Mesothelial cell of epicardium (in vitro differentiated cells): ENCODE results near the gene DIP2B. TPM values are rescaled to one million over a fixed set of nuclear protein-coding genes. Genes with fewer than 3 reads are reported as not detected.

Experiments used
- DNase-seq, 2 experiments: peaks; one replicate each; pipeline ENCODE4 v3.0.0; 2021; ENCODE audit warnings: low spot score in 2 of 2; ENCODE audit not compliant: unreplicated experiment in 2 of 2
- H3K27ac Mint-ChIP-seq: 2 replicates; pipeline ENCODE4 v1.8.0; 2021; ENCODE audit warnings: mixed read lengths
- H3K27me3 Mint-ChIP-seq: 2 replicates; pipeline ENCODE4 v1.8.0; 2021; ENCODE audit warnings: low read depth, mixed read lengths
- H3K36me3 Mint-ChIP-seq: 2 replicates; pipeline ENCODE4 v1.8.0; 2021; ENCODE audit warnings: mixed read lengths
- H3K4me1 Mint-ChIP-seq: 2 replicates; pipeline ENCODE4 v1.8.0; 2021; ENCODE audit warnings: mixed read lengths
- H3K4me3 Mint-ChIP-seq: 2 replicates; pipeline ENCODE4 v1.8.0; 2021; ENCODE audit warnings: mild to moderate bottlenecking, moderate library complexity, mixed read lengths
- H3K9me3 Mint-ChIP-seq: 2 replicates; pipeline ENCODE4 v1.8.0; 2021; ENCODE audit warnings: mixed read lengths
- CTCF ChIP-seq: fragments of 200-600 bp; sonication (generic); IDR thresholded peaks from one replicate; pipeline ENCODE4 v1.5.0; 2021; ENCODE audit warnings: antibody characterized with exemption; ENCODE audit not compliant: unreplicated experiment
- total RNA-seq: library from RNA; stranded (reverse); gene quantifications from 3 replicates; pipeline ENCODE4 v1.2.1, GENCODE V29; 2021

DIP2B gene
- total RNA-seq, 1 donor from 2014 or later = 32.0 TPM

GRCh38 chr12:50564237-50564947 is 59.6 kb downstream of the DIP2B start:
- peaks cover 25% of the 10 kb centered on the region for H3K4me1 Mint-ChIP-seq
- H3K27ac Mint-ChIP-seq = no peak overlapping the region
- DNase-seq = no peak
- H3K9me3 Mint-ChIP-seq = no peaks in the 10 kb centered on the region
- no peaks in the 10 kb centered on the region for H3K36me3 Mint-ChIP-seq
- H3K27me3 Mint-ChIP-seq = no peaks in the 10 kb centered on the region
- H3K4me3 Mint-ChIP-seq = no peak overlapping the region
- TF ChIP-seq CTCF = no peak

- no peak for TF ChIP-seq CTCF
- Mint-ChIP-seq H3K4me1 (peaks cover 26% of the 10 kb centered on the region), H3K36me3 (no peaks in the 10 kb centered on the region), H3K9me3 (no peaks in the 10 kb centered on the region), H3K27me3 (no peaks in the 10 kb centered on the region), H3K27ac (peak overlapping the region; percentile 14), H3K4me3 (no peak overlapping the region)
- no peak for DNase-seq
Measured at GRCh38 chr12:50564948-50565297, 60.1 kb downstream of the DIP2B start.

GRCh38 chr12:50566066-50566465 is 61.3 kb downstream of the DIP2B start:
- H3K27me3 Mint-ChIP-seq = no peaks in the 10 kb centered on the region
- H3K27ac Mint-ChIP-seq = no peak overlapping the region
- no peak for TF ChIP-seq CTCF
- H3K9me3 Mint-ChIP-seq = no peaks in the 10 kb centered on the region
- no peak for DNase-seq
- no peaks in the 10 kb centered on the region for H3K36me3 Mint-ChIP-seq
- peaks cover 25% of the 10 kb centered on the region for H3K4me1 Mint-ChIP-seq
- H3K4me3 Mint-ChIP-seq = no peak overlapping the region

- Mint-ChIP-seq H3K27me3 (no peaks in the 10 kb centered on the region), H3K4me1 (peaks cover 33% of the 10 kb centered on the region), H3K27ac (peak overlapping the region; percentile 66), H3K36me3 (no peaks in the 10 kb centered on the region), H3K9me3 (no peaks in the 10 kb centered on the region), H3K4me3 (no peak overlapping the region)
- TF ChIP-seq CTCF = no peak
- DNase-seq = no peak
Measured at GRCh38 chr12:50567926-50568325, 63.1 kb downstream of the DIP2B start.

GRCh38 chr12:50568338-50569091 is 63.7 kb downstream of the DIP2B start:
- Mint-ChIP-seq H3K36me3 (no peaks in the 10 kb centered on the region), H3K4me1 (peaks cover 39% of the 10 kb centered on the region), H3K27ac (peak overlapping the region; percentile 80), H3K9me3 (no peaks in the 10 kb centered on the region), H3K4me3 (no peak overlapping the region), H3K27me3 (no peaks in the 10 kb centered on the region)
- DNase-seq = no peak
- no peak for TF ChIP-seq CTCF
